HG02938 (cell line): ENCODE data around the gene TCL1B.

ENCODE experiments used
- ATAC-seq: cut with Tn5 transposase; IDR thresholded peaks from one replicate; pipeline ENCODE4 v1.9.1; 2021; ENCODE audit warnings: mild to moderate bottlenecking, moderate library complexity; ENCODE audit not compliant: unreplicated experiment

TCL1B gene

GRCh38 chr14:95666450-95666849, 19.8 kb upstream of the TCL1B start:
- no peak for ATAC-seq

- no peak for ATAC-seq
These were observed 19.0 kb upstream of the TCL1B start for GRCh38 chr14:95667249-95667693.

- ATAC-seq, result no peak
These were observed 17.9 kb upstream of the TCL1B start for GRCh38 chr14:95668235-95668772.

GRCh38 chr14:95674613-95675012, 11.6 kb upstream of the TCL1B start:
- no peak for ATAC-seq

GRCh38 chr14:95675486-95675885, 10.7 kb upstream of the TCL1B start:
- ATAC-seq, result no peak

GRCh38 chr14:95677179-95677835, 8.9 kb upstream of the TCL1B start:
- ATAC-seq, result no peak

GRCh38 chr14:95679148-95679815, 6.9 kb upstream of the TCL1B start:
- no peak for ATAC-seq

GRCh38 chr14:95679998-95680735, 6.1 kb upstream of the TCL1B start:
- ATAC-seq, result no peak

GRCh38 chr14:95681153-95681552, 5.1 kb upstream of the TCL1B start:
- no peak for ATAC-seq

- ATAC-seq, result no peak
These were observed 2.4 kb upstream of the TCL1B start for GRCh38 chr14:95683793-95684192.

- no peak for ATAC-seq
These were observed 709 bp downstream of the TCL1B start for GRCh38 chr14:95686935-95687334.

GRCh38 chr14:95689441-95689840, 3.2 kb downstream of the TCL1B start:
- ATAC-seq, result no peak

GRCh38 chr14:95690815-95691214, 4.6 kb downstream of the TCL1B start:
- ATAC-seq, result no peak

- ATAC-seq, result no peak
These were observed 5.4 kb downstream of the TCL1B start for GRCh38 chr14:95691591-95691990.

- no peak for ATAC-seq
These were observed 5.9 kb downstream of the TCL1B start for GRCh38 chr14:95692109-95692508.

- ATAC-seq, result no peak
These were observed 8.8 kb downstream of the TCL1B start for GRCh38 chr14:95695051-95695450.

- no peak for ATAC-seq
These were observed 9.7 kb downstream of the TCL1B start for GRCh38 chr14:95695913-95696312.

- no peak for ATAC-seq
These were observed 10.5 kb downstream of the TCL1B start for GRCh38 chr14:95696741-95697140.

GRCh38 chr14:95697764-95698163, 11.5 kb downstream of the TCL1B start:
- no peak for ATAC-seq

- no peak for ATAC-seq
These were observed 12.1 kb downstream of the TCL1B start for GRCh38 chr14:95698287-95698686.

GRCh38 chr14:95699412-95699811, 13.2 kb downstream of the TCL1B start:
- no peak for ATAC-seq
